ENCODE measurements around the gene FAM237A.

Gene FAM237A

GRCh38 chr2:206696910-206697309 lies 54.6 kb downstream of the FAM237A start:
- in situ Hi-C loops (cut with MboI; ENCODE audit: low sequenced_read_pairs, unreplicated experiment): loop anchor here (10.0 kb wide), 2 partner anchors 78 to 778 kb away; no protein-coding TSS in a partner anchor
- no peak for DNase-seq (ENCODE audit: low spot score)
- TF ChIP-seq CTCF (IDR thresholded peaks at IDR 0.05; ENCODE audit: borderline replicate concordance, control extremely low read depth, extremely low read depth, insufficient read depth, missing control alignments): no peak

- no peak for TF ChIP-seq CTCF (IDR thresholded peaks at IDR 0.05; ENCODE audit: borderline replicate concordance, control extremely low read depth, extremely low read depth, insufficient read depth, missing control alignments)
- in situ Hi-C loops (cut with MboI; ENCODE audit: low sequenced_read_pairs, unreplicated experiment): loop anchor here (10.0 kb wide), 2 partner anchors 76 to 776 kb away; no protein-coding TSS in a partner anchor
- no peak for DNase-seq (ENCODE audit: low spot score)
Measured at GRCh38 chr2:206698811-206699210, 56.5 kb downstream of the FAM237A start.

Measured in GM13976 (cell line).